NB4 (cell line): ENCODE measurements around the gene GPRC6A.
"Not testable (repeated sequence)": the region's sequence is repeated elsewhere in the genome, so short reads cannot be mapped to it uniquely, and the experiment has no call there.

Experiments used
- CTCF ChIP-seq: IDR thresholded peaks from one replicate; pipeline ENCODE4 v1.5.1; 2012; ENCODE audit warnings: low read depth, low read length
- MAX ChIP-seq: IDR thresholded peaks from 2 replicates; pipeline ENCODE4 v1.6.1; 2011; ENCODE audit warnings: low read depth, low read length
- POLR2A ChIP-seq: IDR thresholded peaks from 2 replicates; pipeline ENCODE4 v1.6.1; 2011; ENCODE audit warnings: mild to moderate bottlenecking; ENCODE audit not compliant: insufficient read length; ENCODE audit errors: extremely low read depth

- TF ChIP-seq MAX, POLR2A, CTCF: not testable (repeated sequence)
These were observed 12.5 kb downstream of the GPRC6A start for GRCh38 chr6:116816336-116816735.
